ENCODE data around the gene CCL13.

DNA sequence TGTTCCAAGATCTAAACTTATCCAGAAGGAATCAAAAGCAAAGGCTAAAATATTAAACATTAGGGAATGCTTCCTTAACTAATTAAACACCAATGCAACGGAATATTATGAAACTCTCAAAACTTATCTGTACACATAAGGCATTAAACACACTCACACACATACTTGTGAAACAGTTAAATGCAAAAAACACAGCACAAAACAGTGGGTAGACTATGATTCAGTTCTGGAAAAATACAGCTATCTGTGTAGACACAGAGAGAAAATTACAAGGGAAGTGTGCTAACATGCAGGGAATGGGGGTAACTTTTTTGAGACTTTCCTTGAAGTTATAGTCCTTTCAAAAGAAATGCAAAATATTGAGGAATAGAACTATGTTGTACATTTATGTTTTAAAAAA is 43.4 kb downstream of the CCL13 start:
- TF ChIP-seq, protein P1, sequence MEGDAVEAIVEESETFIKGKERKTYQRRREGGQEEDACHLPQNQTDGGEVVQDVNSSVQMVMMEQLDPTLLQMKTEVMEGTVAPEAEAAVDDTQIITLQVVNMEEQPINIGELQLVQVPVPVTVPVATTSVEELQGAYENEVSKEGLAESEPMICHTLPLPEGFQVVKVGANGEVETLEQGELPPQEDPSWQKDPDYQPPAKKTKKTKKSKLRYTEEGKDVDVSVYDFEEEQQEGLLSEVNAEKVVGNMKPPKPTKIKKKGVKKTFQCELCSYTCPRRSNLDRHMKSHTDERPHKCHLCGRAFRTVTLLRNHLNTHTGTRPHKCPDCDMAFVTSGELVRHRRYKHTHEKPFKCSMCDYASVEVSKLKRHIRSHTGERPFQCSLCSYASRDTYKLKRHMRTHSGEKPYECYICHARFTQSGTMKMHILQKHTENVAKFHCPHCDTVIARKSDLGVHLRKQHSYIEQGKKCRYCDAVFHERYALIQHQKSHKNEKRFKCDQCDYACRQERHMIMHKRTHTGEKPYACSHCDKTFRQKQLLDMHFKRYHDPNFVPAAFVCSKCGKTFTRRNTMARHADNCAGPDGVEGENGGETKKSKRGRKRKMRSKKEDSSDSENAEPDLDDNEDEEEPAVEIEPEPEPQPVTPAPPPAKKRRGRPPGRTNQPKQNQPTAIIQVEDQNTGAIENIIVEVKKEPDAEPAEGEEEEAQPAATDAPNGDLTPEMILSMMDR (IDR thresholded peaks at IDR 0.05): no peak
- no peak for TF ChIP-seq POLR2A (IDR thresholded peaks at IDR 0.05)

Data from esophagus squamous epithelium (tissue), 4 donors.